Inflammatory macrophage treated with lipopolysaccharide for 4 hours (primary cell): ENCODE data around the gene AP1M2.
"Not testable (repeated sequence)": the region's sequence is repeated elsewhere in the genome, so short reads cannot be mapped to it uniquely, and the experiment has no call there.

Experiments used
- DNase-seq: peaks from one replicate; pipeline ENCODE4 v3.0.0-alpha.2; 2020

AP1M2 gene

GRCh38 chr19:10535613-10536012 is 51.5 kb downstream of the AP1M2 start:
- no peak for DNase-seq

GRCh38 chr19:10533646-10534386 is 53.3 kb downstream of the AP1M2 start:
- DNase-seq = no peak

GRCh38 chr19:10532457-10532856 is 54.7 kb downstream of the AP1M2 start:
- DNase-seq = no peak

- not testable (repeated sequence) for DNase-seq
Observed at GRCh38 chr19:10526887-10527286, 60.2 kb downstream of the AP1M2 start.

- no peak for DNase-seq
Observed at GRCh38 chr19:10525636-10526035, 61.5 kb downstream of the AP1M2 start.

- peak; percentile 8 for DNase-seq
Observed at GRCh38 chr19:10523135-10523636, 63.9 kb downstream of the AP1M2 start.
